ENCODE measurements around the gene CYP2E1.
"Not testable (repeated sequence)": the region's sequence is repeated elsewhere in the genome, so short reads cannot be mapped to it uniquely, and the experiment has no call there.

The CYP2E1 gene

GRCh38 chr10:133526957-133527588, at the start of gene CYP2E1:
Gene CYP2E1, plus strand, starts transcription at chr10:133527363. Its CDS starts 33 bp downstream, at chr10:133527396.
- no peak for DNase-seq (ENCODE audit: low read depth in 2 of 2, low spot score in 1 of 2)

GRCh38 chr10:133481086-133481643, 46.0 kb upstream of the CYP2E1 start:
- DNase-seq (ENCODE audit: low read depth in 2 of 2, low spot score in 1 of 2): no peak

- no peak for DNase-seq (ENCODE audit: low read depth in 2 of 2, low spot score in 1 of 2)
Observed at GRCh38 chr10:133481657-133482056, 45.5 kb upstream of the CYP2E1 start.

- DNase-seq (ENCODE audit: low read depth in 2 of 2, low spot score in 1 of 2): no peak
Observed at GRCh38 chr10:133484818-133485217, 42.3 kb upstream of the CYP2E1 start.

GRCh38 chr10:133487085-133487484, 40.1 kb upstream of the CYP2E1 start:
- no peak for DNase-seq (ENCODE audit: low read depth in 2 of 2, low spot score in 1 of 2)

GRCh38 chr10:133488354-133488753, 38.8 kb upstream of the CYP2E1 start:
- DNase-seq (ENCODE audit: low read depth in 2 of 2, low spot score in 1 of 2): no peak

GRCh38 chr10:133489816-133490588, 37.2 kb upstream of the CYP2E1 start:
- no peak for DNase-seq (ENCODE audit: low read depth in 2 of 2, low spot score in 1 of 2)

- DNase-seq (ENCODE audit: low read depth in 2 of 2, low spot score in 1 of 2): not testable (repeated sequence)
Observed at GRCh38 chr10:133493562-133493961, 33.6 kb upstream of the CYP2E1 start.

GRCh38 chr10:133497363-133497762, 29.8 kb upstream of the CYP2E1 start:
- DNase-seq (ENCODE audit: low read depth in 2 of 2, low spot score in 1 of 2): not testable (repeated sequence)

- DNase-seq (ENCODE audit: low read depth in 2 of 2, low spot score in 1 of 2): not testable (repeated sequence)
Observed at GRCh38 chr10:133499176-133499575, 28.0 kb upstream of the CYP2E1 start.

- DNase-seq (ENCODE audit: low read depth in 2 of 2, low spot score in 1 of 2): not testable (repeated sequence)
Observed at GRCh38 chr10:133500897-133501296, 26.3 kb upstream of the CYP2E1 start.

GRCh38 chr10:133509700-133510099, 17.5 kb upstream of the CYP2E1 start:
- no peak for DNase-seq (ENCODE audit: low read depth in 2 of 2, low spot score in 1 of 2)

GRCh38 chr10:133511408-133511807, 15.8 kb upstream of the CYP2E1 start:
- no peak for DNase-seq (ENCODE audit: low read depth in 2 of 2, low spot score in 1 of 2)

- DNase-seq (ENCODE audit: low read depth in 2 of 2, low spot score in 1 of 2): no peak
Observed at GRCh38 chr10:133511907-133512528, 15.1 kb upstream of the CYP2E1 start.

- DNase-seq (ENCODE audit: low read depth in 2 of 2, low spot score in 1 of 2): no peak
Observed at GRCh38 chr10:133515471-133515870, 11.7 kb upstream of the CYP2E1 start.

- DNase-seq (ENCODE audit: low read depth in 2 of 2, low spot score in 1 of 2): no peak
Observed at GRCh38 chr10:133516057-133516456, 11.1 kb upstream of the CYP2E1 start.

- not testable (repeated sequence) for DNase-seq (ENCODE audit: low read depth in 2 of 2, low spot score in 1 of 2)
Observed at GRCh38 chr10:133518517-133518916, 8.6 kb upstream of the CYP2E1 start.

- peak; percentile 79 to 88 for DNase-seq (ENCODE audit: low read depth in 2 of 2, low spot score in 1 of 2)
Observed at GRCh38 chr10:133520193-133520738, 6.9 kb upstream of the CYP2E1 start.

GRCh38 chr10:133523631-133524203, 3.4 kb upstream of the CYP2E1 start:
- no peak for DNase-seq (ENCODE audit: low read depth in 2 of 2, low spot score in 1 of 2)

GRCh38 chr10:133525444-133525843, 1.7 kb upstream of the CYP2E1 start:
- DNase-seq (ENCODE audit: low read depth in 2 of 2, low spot score in 1 of 2): no peak

- no peak for DNase-seq (ENCODE audit: low read depth in 2 of 2, low spot score in 1 of 2)
Observed at GRCh38 chr10:133527771-133528271, 658 bp downstream of the CYP2E1 start.

All from stimulated activated CD8-positive, alpha-beta memory T cell treated with anti-CD3 and anti-CD28 coated beads, Interleukin-4, amount 100 ng/mL, for 4 hours (primary cell).